Occipital lobe (tissue), 2 donors: Measurements from ENCODE around the gene TFAM. TPM values are rescaled to one million over a fixed set of nuclear protein-coding genes. Genes with fewer than 3 reads are reported as not detected.

ENCODE experiments used
- DNase-seq: peaks from one replicate; lab custom pipeline; 2025; lab: John Stamatoyannopoulos, UW
- total RNA-seq: library from RNA; depleted of rRNA; stranded (reverse); fragments of >200 nt; gene quantifications from one replicate; pipeline ENCODE4 v1.2.3, GENCODE V29; 2014

TFAM gene
- total RNA-seq, 1 donor from 2014 or later: 53.0 TPM

- DNase-seq: no peak
Measured at GRCh38 chr10:58433066-58433465, 47.9 kb downstream of the TFAM start.

GRCh38 chr10:58433571-58433970 is 48.4 kb downstream of the TFAM start:
- DNase-seq: no peak

DNA sequence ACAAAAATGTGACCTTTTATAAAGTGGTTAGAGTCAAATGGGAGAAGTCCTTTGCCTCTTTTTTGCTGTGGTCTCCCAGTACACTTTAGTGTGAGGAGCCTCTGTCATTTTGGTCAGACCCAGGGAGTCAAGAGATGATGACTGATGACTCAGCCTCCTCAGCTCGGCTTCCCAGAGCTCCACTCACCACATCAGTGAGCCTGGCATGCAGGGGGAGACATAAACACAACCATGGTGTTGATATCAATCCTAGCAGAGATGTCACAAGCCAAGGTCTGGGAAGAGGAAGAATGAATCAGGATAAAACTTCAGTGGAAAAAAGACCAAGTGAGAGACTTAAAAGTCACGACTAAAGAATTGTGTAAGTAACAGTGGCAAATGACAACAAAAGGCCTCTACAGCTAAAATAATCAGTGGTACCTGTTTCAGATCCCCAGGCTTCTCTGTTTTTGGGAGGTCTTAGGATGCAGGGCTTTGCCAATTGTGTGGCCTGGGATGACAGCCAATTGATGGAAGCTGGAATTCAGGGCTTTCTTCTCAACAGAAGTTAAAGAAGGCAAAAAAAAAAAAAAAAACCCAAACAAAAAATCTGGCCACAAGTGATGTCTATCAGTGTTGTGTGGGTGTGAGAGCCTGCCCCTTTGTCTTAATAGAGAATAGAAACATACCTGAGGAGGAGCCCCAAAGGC is 50.2 kb downstream of the TFAM start:
- no peak for DNase-seq

GRCh38 chr10:58436071-58436470 is 50.9 kb downstream of the TFAM start:
- no peak for DNase-seq

GRCh38 chr10:58438340-58438871 is 53.2 kb downstream of the TFAM start:
- DNase-seq: no peak

DNA sequence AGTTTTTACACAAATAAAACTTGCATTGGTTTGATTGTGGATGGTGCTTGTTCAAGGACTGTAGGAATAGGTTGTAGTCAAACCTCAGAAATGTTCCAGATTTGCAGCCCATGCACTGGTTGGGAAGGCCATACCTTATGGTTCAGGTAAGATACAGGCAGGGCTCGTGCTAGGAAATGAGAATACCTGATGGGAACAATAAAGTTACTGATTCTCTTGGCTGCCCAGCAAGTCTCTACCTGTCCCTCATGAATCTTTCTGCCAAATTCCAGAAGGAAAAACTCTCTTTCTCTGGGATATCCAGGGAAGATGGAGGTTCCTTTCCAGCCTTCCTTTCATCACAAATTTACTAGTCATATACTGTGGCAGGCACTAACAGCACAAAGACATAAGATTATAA is 53.8 kb downstream of the TFAM start:
- DNase-seq: no peak

- DNase-seq: no peak
Measured at GRCh38 chr10:58439632-58440364, 54.6 kb downstream of the TFAM start.

GRCh38 chr10:58440484-58440883 is 55.3 kb downstream of the TFAM start:
- no peak for DNase-seq

DNA sequence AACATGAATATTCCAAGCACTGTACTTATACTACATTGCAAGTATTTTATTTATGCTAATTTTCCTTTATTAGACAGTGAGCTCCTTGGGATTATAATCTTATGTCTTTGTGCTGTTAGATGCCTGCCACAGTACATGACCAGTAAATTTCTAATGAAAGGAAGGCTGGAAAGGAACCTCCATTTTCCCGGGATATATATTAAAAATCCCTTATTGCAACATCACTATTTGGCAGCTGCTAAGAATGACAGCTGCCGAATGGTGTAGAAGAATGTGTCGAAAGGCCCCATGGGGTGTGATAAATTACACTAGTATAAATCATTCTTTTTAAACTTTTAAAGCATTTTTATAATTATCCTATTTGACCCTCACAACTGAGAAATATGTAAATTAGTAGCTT is 59.1 kb downstream of the TFAM start:
- DNase-seq: no peak

DNA sequence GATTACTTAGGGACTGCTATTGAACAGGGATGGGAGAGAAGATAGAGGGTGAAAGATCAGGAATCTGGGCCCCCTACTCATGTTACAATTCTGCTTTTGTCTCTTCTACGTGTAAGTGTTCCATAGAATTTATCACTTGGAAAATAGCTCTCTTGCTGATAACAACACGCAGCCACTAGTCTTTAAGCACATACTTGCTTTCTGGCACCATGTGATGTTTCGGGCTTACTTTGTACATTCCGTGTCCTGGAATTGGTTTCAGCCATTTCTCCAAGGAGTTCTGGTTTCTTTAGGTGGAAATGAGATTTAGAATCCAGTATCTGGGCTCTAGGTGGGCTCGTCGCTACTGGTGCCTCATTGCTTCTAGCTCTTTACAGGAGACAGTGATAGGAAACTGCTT is 59.7 kb downstream of the TFAM start:
- DNase-seq: no peak

DNA sequence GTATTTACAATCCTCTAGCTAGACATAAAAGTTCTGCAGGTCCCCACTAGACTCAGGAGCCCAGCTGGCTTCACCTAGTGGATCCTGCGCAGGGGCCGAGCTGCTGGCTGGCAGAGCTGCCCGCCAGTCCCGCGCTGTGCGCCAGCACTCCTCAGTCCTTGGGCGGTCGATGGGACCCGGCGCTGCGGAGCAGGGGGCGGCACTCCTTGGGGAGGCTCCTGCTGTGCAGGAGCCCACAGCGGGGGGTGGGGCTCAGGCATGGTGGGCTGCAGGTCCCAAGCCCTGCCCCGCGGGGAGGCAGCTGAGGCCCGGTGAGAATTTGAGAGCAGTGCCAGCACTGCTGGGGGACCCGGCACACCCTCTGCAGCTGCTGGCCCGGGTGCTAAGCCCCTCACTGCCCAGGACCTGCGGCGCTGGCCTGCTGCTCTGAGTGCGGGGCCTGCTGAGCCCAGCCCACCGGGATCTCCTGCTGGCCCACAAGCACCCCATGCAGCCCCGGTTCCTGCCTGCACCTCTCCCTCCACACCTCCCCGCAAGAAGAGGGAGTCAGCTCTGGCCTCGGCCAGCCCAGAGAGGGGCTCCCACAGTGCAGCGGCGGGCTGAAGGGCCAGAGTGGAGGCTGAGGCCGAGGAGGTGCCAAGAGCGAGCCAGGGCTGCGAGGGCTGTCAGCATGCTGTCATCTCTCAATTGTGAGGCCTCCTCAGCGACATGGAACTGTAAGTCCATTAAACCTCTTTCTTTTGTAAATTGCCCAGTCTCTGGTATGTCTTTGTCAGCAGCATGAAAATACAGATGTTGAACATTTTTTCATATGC is 63.1 kb downstream of the TFAM start:
- DNase-seq: no peak

Other genes with a start within 250 kb of the TFAM start
- gene IPMK, start 117.5 kb upstream of the TFAM start, total RNA-seq: 40.4 TPM
- 20.9 TPM for gene CISD1, start 116.2 kb upstream of the TFAM start, total RNA-seq
- 60.4 TPM for gene UBE2D1, start 50.4 kb upstream of the TFAM start, total RNA-seq
- 7.6 TPM for gene BICC1, start 127.5 kb downstream of the TFAM start, total RNA-seq